Effector CD4-positive, alpha-beta T cell (primary cell): Measurements from ENCODE around the gene STARD10.
A peak's percentile ranks its signal among the peaks of the same experiment; 100 is the strongest.

Source experiments
- DNase-seq: peaks from one replicate; pipeline ENCODE4 v3.0.0-alpha.2; 2020

The STARD10 gene

GRCh38 chr11:72722050-72722748 is 71.6 kb downstream of the STARD10 start:
- DNase-seq = peak; percentile 79

- DNase-seq = peak; percentile 29
These were observed 72.2 kb downstream of the STARD10 start for GRCh38 chr11:72721689-72722049.

- DNase-seq = no peak
These were observed 72.6 kb downstream of the STARD10 start for GRCh38 chr11:72721276-72721675.

GRCh38 chr11:72720784-72721183 is 73.1 kb downstream of the STARD10 start:
- no peak for DNase-seq

GRCh38 chr11:72720047-72720446 is 73.8 kb downstream of the STARD10 start:
- DNase-seq = no peak

- no peak for DNase-seq
These were observed 74.3 kb downstream of the STARD10 start for GRCh38 chr11:72719551-72719950.

GRCh38 chr11:72719144-72719543 is 74.7 kb downstream of the STARD10 start:
- DNase-seq = no peak

GRCh38 chr11:72718101-72718501 is 75.7 kb downstream of the STARD10 start:
- DNase-seq = no peak

- DNase-seq = no peak
These were observed 76.9 kb downstream of the STARD10 start for GRCh38 chr11:72716788-72717435.

GRCh38 chr11:72716290-72716689 is 77.6 kb downstream of the STARD10 start:
- DNase-seq = no peak

- DNase-seq = no peak
These were observed 81.0 kb downstream of the STARD10 start for GRCh38 chr11:72712841-72713240.

GRCh38 chr11:72712168-72712751 is 81.6 kb downstream of the STARD10 start:
- DNase-seq = no peak

GRCh38 chr11:72711141-72711540 is 82.7 kb downstream of the STARD10 start:
- no peak for DNase-seq

GRCh38 chr11:72710278-72710677 is 83.6 kb downstream of the STARD10 start:
- DNase-seq = no peak

- DNase-seq = no peak
These were observed 84.2 kb downstream of the STARD10 start for GRCh38 chr11:72709478-72710238.

- DNase-seq = no peak
These were observed 86.8 kb downstream of the STARD10 start for GRCh38 chr11:72707032-72707431.

GRCh38 chr11:72706579-72706978 is 87.3 kb downstream of the STARD10 start:
- DNase-seq = no peak

- no peak for DNase-seq
These were observed 88.1 kb downstream of the STARD10 start for GRCh38 chr11:72705442-72706365.

- no peak for DNase-seq
These were observed 89.0 kb downstream of the STARD10 start for GRCh38 chr11:72704783-72705265.
